Activated CD4-positive, alpha-beta T cell treated with anti-CD3 and anti-CD28 coated beads for 1 hour (primary cell): ENCODE data around the gene ARX.

Experiments
- DNase-seq: peaks from one replicate; pipeline ENCODE4 v3.0.0-alpha.2; 2020

The ARX gene

GRCh38 chrX:25015486-25016360, at the start of gene ARX:
TSS of gene ARX (minus strand) at chrX:25015965. CDS start at chrX:25015737, 228 bp downstream.
- no peak for DNase-seq

- no peak for DNase-seq
These were observed 43.5 kb upstream of the ARX start for GRCh38 chrX:25059273-25059672.

GRCh38 chrX:25052798-25053534, 37.2 kb upstream of the ARX start:
- DNase-seq = no peak

DNA sequence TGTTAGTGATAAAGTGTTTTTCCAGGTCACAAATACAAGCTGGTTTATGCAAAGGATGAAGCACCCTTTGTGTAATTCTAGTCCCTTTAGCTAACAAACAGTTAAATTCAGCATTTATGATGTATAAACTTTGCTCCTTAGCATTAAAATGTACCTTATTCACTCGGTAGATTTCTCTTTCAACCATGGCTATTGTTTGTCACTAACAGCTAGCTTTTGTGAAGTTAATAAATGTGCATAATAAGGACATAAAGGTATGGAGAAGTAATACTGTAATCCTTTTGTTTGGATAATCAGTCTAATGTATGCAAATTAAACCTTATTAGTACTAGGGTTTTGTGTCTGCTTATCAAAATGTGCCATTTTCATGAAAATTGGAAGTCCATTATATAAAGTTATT, 34.2 kb upstream of the ARX start:
- no peak for DNase-seq

GRCh38 chrX:25049357-25049756, 33.6 kb upstream of the ARX start:
- no peak for DNase-seq

DNA sequence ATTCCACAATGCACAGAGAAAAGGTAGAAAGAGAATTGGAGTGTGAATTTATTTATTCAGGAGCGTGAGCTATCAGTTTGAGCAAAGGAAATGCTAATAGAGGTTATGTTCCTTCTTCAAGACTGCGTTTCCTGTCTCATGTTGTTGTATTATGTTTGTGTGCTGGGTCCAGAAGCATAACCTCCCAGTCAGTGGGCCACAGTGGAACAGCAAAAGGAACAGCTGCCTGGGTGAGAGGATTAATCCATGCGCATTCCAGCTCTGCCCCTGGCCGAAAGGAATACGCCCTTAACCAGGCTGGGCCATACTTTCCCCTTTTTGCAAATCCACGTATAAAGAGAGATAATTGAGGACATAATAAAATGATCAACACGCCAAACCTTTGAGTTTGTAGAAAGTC, 32.4 kb upstream of the ARX start:
- no peak for DNase-seq

DNA sequence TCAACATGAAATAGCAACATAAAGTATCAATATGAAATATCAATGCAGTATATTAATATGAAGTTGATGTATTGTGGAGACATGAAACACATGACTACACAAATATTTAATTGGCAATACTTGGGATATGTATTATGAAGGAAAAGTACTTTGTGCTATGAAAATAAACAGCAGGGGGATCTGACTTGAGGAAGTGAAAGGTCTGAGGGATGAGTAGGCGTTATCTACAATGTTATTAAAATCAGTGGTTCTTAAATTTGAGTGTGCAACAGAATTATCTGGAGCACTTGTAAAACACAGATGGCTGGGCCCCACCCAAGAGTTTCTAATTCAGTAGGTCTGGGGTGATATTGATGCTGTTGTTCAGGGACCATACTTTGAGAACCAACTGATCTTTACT, 27.4 kb upstream of the ARX start:
- DNase-seq = no peak

GRCh38 chrX:25039036-25039435, 23.3 kb upstream of the ARX start:
- no peak for DNase-seq

DNA sequence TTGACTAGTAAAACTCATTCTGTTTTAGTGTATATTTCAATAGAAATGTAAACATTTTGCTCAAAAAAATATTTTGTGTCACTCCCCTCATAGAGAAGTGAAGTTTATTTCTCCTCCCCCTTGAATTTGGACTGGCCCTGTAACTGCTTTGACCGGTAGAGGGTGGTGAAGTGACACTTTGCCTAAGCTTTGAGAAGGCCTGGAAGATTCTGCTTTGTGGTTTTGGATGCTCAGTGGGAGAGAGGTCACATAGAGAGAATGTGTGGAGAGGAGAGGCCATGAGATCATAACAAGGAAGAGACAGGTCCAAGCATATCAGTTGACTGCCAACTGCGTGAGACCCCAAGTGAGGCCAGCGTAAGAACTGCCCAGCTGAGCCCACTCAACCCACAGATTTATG, 19.1 kb upstream of the ARX start:
- no peak for DNase-seq

DNA sequence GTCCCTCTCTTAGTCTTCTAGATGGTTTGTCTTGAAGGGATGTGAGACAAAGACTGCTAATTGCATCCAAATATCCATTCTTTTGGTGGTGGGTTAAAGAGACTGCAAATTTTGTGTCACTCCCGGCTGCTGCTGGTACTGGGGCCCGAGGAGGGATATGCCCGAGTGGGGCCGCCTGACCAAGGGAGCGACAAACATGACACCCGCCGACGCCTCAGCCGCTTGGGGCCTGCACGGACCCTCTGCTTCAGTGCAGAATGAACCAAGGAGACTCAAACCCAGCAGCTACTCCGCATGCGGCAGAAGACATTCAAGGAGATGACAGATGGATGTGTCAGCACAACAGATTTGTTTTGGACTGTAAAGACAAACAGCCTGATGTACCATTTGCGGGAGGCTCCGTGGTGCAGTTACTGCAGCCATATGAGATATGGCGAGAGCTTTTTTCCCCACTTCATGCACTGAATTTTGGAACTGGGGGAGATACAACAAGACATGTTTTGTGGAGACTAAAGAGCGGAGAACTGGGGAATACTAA, 13.6 kb upstream of the ARX start:
- DNase-seq = no peak

DNA sequence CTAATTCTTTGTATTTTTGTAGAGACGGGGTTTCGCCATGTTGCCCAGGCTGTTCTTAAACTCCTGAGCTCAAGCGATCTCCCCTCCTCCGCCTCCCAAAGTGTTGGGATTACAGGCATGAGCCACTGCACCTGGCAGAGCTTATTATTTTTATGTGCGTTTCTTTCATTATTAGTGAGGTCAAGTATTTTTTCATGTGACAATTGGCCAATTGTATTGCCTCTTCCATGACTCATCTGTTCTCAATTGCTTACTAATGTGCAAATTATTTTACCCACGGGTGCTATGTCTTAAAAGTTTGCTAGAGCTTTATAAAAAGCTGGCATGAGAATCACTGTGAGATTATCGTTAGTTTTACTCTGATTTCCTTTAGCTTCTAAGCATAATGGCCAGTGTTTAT, 13.0 kb upstream of the ARX start:
- DNase-seq = no peak

DNA sequence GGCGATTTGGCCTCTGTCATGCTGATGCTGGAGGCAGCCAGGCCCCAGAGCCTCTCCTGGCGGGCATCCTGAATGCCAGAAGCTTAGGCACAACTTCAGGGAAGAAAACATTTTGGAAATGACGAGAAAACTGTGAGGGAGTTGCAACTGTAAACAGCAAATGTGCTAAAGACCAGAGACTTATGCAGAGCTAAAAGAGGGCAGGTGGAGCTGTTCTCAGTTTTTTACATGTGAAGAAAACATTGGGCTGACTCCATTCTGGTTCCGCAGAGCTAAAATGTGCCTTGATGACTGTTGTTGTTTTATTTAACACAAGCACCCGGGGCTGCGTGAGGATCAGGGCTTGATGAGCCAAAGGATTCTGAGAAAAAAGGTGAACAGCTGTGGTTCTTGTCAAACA, 10.8 kb upstream of the ARX start:
- no peak for DNase-seq

- DNase-seq = no peak
These were observed 9.8 kb upstream of the ARX start for GRCh38 chrX:25025615-25026014.

GRCh38 chrX:25023908-25024307, 8.1 kb upstream of the ARX start:
- no peak for DNase-seq

DNA sequence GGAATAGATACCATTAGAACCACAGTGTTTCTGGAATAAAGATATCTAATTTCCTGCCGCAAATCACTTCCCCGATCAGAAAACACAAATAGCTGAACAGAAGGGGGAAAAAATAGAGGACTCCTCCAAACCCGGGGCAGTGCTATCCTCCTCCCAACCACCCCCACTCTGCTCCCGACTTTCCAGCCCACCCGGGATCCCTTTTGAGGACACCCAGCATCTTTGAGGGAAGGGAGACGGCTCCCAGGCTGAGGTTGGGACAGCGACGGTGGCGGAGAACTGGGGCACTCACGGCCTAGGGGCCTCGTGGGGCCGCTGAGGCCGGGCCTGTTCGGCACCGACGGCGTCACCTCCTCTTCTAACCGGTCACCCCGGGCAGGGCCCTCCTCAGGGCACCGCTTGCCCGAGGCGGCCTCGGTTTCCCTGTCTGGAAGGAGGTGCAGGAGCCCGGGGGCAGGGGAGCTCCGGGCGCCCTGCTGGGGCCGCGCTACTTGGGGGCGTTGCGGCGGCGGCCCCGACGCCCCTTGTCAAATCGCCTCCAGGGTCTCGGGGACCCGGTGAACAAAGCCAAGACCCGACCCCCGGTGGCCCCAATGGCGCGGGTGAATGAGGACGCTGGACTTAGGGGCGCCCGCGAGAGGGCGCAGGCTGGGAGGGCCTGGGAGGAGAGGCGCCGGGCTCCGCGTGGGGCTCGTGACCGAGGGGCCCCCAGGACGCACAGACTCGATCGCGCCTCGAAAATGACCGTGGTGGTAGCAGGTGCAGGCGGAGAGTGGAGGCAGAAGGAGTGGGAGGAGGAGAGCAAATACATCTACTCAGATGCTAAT, 6.9 kb upstream of the ARX start:
- no peak for DNase-seq

DNA sequence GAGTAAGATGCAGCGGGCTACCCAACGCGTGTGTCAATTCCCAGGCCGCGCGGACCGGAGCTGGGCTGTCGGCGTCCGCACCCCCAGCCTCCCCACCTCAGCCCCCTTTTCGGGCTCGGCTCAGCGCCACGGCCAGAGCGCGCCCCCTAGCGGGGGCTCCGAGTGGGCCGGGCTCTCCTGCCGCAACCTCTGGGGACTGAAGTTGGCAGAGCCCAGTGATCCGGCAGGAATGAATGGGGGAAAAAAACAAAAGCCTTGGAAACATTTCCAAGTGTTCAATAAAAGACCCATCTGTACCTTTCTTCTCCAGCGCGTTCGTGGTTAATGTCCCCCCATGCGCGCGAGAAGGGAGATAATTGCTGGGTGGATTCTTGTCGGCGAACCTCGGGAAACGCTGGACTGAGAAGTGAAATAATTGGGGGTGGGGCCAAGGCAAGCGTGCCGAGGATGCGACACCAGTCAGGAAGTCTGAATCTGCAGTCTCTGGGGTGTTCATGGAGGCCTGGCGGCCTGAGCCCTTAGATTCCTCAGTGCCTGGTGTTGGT, 5.2 kb upstream of the ARX start:
- no peak for DNase-seq

- no peak for DNase-seq
These were observed 4.7 kb upstream of the ARX start for GRCh38 chrX:25020391-25020904.

DNA sequence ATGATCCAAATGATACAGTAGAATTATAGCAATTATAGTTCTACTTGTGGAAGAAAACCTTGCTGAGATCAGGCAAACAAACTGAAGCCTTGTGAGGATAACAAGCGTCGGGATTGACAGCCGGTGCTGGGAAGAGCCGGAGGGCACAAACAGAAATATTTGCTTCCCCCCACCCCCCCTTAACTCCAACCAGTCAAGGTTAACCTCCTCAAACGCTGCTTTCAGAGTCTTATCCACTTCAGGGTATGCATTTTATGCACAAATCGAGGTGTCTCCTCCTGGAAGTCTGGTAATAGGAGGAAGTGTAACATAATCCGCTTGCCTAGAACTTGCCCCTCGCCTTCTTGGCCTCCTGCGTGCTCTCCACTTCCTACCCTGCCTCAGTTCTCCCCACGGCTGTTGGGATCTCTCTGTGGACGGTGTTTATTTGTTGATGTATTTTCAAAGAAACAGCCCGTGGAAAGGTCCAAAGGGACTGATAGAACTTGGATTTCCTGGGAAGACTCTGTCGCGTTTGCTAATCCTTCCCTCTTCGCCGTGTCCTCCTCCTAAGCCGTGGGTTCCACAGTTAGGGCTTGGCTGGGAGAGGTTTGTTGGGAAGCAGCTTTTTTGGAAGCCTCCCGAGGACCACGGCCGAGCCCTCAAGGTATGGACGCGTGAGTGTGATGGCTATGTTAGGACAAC, 4.1 kb upstream of the ARX start:
- DNase-seq = no peak

DNA sequence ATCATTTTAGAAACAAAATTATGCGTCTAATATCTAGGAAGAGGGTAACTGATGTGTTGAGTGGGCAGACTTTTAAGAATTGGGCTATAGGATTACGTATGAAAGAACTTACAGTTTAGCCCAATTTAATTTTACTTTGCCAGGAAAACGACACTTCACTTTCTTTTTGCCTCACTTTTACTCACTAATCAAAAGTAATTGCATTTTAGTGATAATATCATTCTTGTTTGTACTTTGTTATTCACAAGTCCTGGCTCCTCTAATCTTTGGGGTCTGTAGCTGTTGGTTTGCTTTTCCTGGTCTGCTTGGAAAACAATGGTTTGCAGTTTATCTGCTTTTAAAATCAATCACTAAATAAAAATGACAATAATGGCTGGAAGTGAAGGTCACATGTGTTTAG, 2.9 kb upstream of the ARX start:
- DNase-seq = no peak

- no peak for DNase-seq
These were observed 2.0 kb upstream of the ARX start for GRCh38 chrX:25017667-25018247.

DNA sequence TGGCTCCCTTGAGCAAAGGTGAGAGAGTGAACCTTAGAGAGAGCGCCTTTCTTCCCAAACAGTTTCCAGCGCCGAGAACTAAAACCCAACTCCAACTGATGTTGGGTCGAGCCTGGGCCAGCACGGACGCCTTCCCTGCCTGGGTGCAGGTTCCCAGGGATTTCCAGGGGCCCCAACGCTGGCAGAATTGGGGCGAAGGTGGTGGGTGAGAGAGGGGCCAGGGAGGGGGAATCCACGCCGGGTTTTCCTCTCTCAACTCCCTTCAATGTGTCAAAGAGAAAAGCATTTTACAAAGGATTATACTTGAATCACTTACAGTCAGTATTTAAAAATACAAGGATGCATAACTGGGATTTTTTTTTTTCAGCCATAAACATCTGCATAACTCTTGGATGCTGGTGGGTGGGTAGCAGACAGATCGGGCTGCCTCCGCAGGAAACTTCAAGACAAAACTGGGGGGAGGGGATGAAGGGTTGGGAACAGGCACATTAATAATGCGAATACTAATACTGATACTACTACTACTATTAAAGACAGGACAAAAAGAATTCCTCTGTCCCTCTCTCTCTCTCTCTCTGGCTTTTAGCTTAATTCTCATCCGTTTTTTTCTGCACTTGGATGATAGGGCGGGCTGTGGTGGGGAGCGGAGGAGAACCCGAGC, 1.3 kb upstream of the ARX start:
- no peak for DNase-seq
